Mucosa of rectum (tissue), 2 donors: ENCODE results near the gene MTA3.
"Not testable (repeated sequence)": the region's sequence is repeated elsewhere in the genome, so short reads cannot be mapped to it uniquely, and the experiment has no call there.

ENCODE experiments used
- H3K27ac ChIP-seq, 2 donors: one replicate each; pipeline ENCODE4 v1.7.0; 2013; ENCODE audit warnings: inconsistent platforms in 2 of 2, low read depth in 2 of 2, low read length in 2 of 2
- H3K27me3 ChIP-seq, 2 donors: one replicate each; pipeline ENCODE4 v1.7.0; 2013; ENCODE audit warnings: low read length in 2 of 2; ENCODE audit not compliant: control insufficient read depth in 2 of 2, insufficient read depth in 2 of 2
- H3K36me3 ChIP-seq, 2 donors: one replicate each; pipeline ENCODE4 v1.7.0; 2013; ENCODE audit warnings: low read length in 2 of 2; ENCODE audit not compliant: control insufficient read depth in 2 of 2, insufficient read depth in 2 of 2
- H3K4me1 ChIP-seq, 2 donors: one replicate each; pipeline ENCODE4 v1.7.0; 2013; ENCODE audit warnings: low read length in 2 of 2, mild to moderate bottlenecking in 1 of 2; ENCODE audit not compliant: control insufficient read depth in 2 of 2, insufficient read depth in 2 of 2
- H3K4me3 ChIP-seq, 2 donors: one replicate each; pipeline ENCODE4 v1.7.0; 2013; ENCODE audit warnings: low read length in 2 of 2
- H3K9ac ChIP-seq, 2 donors: one replicate each; pipeline ENCODE4 v1.7.0; 2013; ENCODE audit warnings: low read length in 2 of 2, low read depth in 1 of 2, mild to moderate bottlenecking in 1 of 2
- H3K9me3 ChIP-seq, 2 donors: one replicate each; pipeline ENCODE4 v1.7.0; 2013; ENCODE audit warnings: low read length in 2 of 2; ENCODE audit not compliant: control insufficient read depth in 2 of 2
- donor health status: healthy.
- donor health status: Normal muscosa, but diverticular disease.

The MTA3 gene

DNA sequence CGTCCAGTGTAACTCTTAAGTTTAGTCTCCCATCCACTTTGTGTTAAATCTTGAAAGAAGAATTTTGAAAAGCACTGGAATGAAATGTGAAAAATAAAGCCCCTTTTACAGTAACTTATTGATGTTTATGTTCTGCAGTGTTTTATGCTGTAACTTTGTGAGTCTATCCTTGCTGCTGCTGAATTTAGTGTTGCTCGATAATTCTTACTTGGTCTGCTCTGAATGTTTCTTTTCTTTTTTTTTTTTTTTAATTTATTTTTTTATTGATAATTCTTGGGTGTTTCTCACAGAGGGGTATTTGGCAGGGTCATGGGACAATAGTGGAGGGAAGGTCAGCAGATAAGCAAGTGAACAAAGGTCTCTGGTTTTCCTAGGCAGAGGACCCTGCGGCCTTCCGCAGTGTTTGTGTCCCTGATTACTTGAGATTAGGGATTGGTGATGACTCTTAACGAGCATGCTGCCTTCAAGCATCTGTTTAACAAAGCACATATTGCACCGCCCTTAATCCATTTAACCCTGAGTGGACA, 36.0 kb downstream of the MTA3 start:
- not testable (repeated sequence) for H3K36me3 ChIP-seq, H3K9ac ChIP-seq, H3K4me3 ChIP-seq, H3K27ac ChIP-seq, H3K9me3 ChIP-seq, H3K27me3 ChIP-seq
- H3K4me1 ChIP-seq = peaks cover 13 to 17% of the 10 kb centered on the region in 2 donors

DNA sequence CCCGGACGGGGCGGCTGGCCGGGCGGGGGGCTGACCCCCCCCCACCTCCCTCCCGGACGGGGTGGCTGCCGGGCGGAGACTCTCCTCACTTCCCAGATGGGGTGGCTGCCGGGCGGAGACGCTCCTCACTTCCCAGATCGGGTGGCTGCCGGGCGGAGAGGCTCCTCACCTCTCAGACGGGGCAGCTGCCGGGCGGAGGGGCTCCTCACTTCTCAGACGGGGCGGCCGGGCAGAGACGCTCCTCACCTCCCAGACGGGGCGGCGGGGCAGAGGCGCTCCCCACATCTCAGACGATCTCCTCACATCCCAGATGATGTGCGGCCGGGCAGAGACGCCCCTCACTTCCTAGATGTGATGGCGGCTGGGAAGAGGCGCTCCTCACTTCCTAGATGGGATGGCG, 37.7 kb downstream of the MTA3 start:
- H3K9ac ChIP-seq, H3K9me3 ChIP-seq, H3K27me3 ChIP-seq, H3K27ac ChIP-seq, H3K4me3 ChIP-seq, H3K36me3 ChIP-seq: not testable (repeated sequence)
- H3K4me1 ChIP-seq = peaks cover 9 to 17% of the 10 kb centered on the region in 2 donors

DNA sequence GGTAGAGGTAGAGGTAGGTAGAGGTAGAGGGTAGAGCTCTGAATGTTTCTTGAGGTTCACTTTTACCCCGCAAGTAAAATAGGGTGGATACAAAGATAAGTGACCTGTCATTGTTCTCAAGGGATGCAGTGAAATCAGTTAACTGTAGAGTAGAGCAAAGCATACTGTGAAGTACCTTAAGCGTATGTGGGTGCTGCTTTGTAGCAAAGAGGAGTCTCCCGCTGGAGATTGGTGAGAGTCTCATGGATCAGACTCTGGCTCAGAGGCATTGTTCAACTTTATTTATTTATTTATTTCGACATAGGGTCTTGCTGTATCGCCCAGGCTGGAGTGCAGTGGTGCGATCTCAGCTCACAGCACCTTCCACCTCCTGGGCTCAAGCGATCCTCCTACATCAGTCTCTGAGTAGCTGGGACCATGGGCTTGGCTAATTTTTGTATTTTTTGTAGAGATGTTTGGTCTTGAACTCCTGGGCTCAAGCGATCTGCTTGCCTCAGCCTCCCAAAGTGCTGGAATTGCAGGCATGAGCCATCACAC, 38.7 kb downstream of the MTA3 start:
- Histone ChIP-seq H3K9me3 (no peaks in the 10 kb centered on the region), H3K27ac (no peak overlapping the region), H3K36me3 (peaks cover 6 to 15% of the 10 kb centered on the region in 2 donors), H3K4me3 (no peak overlapping the region), H3K9ac (no peak overlapping the region), H3K27me3 (no peaks in the 10 kb centered on the region), H3K4me1 (peaks cover under 1 to 10% of the 10 kb centered on the region in 2 donors)

DNA sequence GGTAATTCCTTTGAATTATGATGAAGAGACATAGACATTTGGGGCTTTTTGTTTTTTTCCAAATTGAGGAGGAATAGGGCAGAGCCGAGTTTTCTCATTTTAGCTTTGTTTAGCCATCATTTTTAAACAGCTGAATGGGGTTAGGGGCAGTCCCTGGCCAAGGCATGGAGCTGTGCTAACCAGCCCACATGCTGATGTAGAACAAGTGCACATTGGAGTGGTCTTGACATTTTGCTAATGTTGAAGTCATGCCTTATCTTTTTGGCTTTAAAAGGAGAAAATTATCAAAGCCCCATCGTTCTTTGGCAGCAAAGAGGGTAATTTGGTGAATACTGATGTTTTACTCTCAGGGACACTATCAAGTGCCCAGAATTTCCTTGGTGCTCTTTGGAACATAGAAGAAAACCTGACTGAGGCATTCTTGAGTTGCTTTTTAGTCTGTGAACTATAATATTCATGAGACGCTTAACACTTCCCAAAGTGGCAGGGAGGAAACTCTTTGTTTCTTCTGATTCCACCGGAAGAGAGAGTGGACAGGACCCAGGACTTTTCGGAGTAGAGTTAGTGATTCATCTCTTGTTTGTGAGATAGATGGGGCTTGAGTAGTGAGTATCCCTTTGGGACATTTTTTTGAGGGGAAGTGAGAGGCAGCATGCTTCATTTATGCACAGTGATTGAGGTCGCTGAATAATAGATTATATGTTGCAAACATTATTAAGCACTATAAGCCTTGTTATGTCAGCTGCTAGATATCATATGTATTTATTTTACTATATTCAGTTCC, 45.0 kb downstream of the MTA3 start:
- H3K9me3 ChIP-seq = no peaks in the 10 kb centered on the region
- H3K27ac ChIP-seq = no peak overlapping the region
- no peaks in the 10 kb centered on the region for H3K27me3 ChIP-seq
- no peak overlapping the region for H3K4me3 ChIP-seq
- H3K9ac ChIP-seq = no peak overlapping the region
- peaks cover 6 to 15% of the 10 kb centered on the region in 2 donors for H3K36me3 ChIP-seq
- no peaks in the 10 kb centered on the region for H3K4me1 ChIP-seq

DNA sequence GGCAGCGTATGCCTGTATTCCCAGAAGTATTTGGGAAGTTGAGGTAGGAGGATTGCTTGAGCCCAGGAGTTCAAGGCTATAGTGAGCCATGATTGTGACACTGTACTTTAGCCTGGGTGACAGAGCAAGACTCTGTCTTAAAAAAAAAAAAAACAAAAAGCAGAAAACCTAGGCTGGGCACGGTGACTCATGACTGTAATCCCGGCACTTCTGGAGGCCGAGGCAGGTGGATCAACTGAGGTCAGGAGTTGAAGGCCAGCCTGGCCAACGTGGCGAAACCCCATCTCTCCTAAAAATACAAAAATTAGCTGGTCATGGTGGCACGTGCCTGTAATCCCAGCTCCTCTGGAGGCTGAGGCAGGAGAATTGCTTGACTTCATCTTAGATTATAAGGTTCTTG, 46.4 kb downstream of the MTA3 start:
- H3K4me1 ChIP-seq = no peaks in the 10 kb centered on the region
- H3K36me3 ChIP-seq = peaks cover 0 to 16% of the 10 kb centered on the region in 2 donors
- H3K9ac ChIP-seq = no peak overlapping the region
- H3K4me3 ChIP-seq = no peak overlapping the region
- H3K27me3 ChIP-seq = no peaks in the 10 kb centered on the region
- no peaks in the 10 kb centered on the region for H3K9me3 ChIP-seq
- no peak overlapping the region for H3K27ac ChIP-seq

DNA sequence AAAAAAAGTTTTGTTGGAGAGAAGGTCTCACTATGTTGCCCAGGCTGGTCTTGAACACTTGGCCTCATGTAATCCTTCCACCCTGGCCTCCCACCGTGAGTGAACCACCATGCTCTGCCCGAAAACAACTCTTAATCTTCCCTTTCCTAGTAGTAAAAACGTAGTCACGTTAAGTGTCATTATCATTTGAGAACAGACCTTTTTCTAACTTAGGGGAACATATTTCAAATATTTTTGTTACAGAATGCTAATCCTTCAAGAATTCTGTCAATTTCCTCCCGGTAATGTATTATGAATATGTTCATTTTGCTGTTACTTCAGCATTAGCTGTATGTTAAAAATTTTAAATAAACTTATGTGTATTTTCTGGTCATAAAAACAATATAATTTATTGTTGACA, 49.7 kb downstream of the MTA3 start:
- no peaks in the 10 kb centered on the region for H3K9me3 ChIP-seq
- H3K27ac ChIP-seq = no peak overlapping the region
- peaks cover 0 to 3% of the 10 kb centered on the region in 2 donors for H3K4me1 ChIP-seq
- no peaks in the 10 kb centered on the region for H3K27me3 ChIP-seq
- peaks cover 0 to 10% of the 10 kb centered on the region in 2 donors for H3K36me3 ChIP-seq
- no peak overlapping the region for H3K4me3 ChIP-seq
- H3K9ac ChIP-seq = no peak overlapping the region

DNA sequence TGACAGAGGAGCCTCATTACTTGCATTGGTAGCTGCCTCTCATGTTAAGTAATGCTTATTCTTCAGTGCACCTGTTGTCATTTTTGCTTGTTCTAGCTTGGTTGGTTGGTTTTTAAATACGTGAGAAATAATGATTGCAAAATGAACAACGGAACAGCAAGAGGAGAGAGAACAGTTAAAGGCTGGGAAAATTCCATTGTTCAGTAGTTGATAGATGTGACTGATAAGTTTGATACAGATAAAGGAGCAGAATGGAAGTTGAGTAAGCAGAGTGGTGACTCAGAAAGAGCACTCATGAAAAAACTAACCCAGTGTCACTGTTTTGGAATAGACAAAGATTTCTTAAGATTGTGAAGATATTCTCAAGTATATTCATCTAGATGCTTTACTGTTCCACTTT, 50.5 kb downstream of the MTA3 start:
- no peak overlapping the region for H3K27ac ChIP-seq

DNA sequence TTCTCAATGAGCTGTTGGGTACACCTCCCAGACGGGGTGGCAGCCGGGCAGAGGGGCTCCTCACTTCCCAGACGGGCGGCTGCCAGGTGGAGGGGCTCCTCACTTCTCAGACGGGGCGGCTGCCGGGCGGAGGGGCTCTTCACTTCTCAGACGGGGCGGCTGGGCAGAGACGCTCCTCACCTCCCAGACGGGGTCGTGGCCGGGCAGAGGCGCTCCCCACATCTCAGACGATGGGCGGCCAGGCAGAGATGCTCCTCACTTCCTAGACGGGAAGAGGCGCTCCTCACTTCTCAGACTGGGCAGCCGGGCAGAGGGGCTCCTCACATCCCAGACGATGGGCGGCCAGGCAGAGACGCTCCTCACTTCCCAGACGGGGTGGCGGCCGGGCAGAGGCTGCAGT, 53.2 kb downstream of the MTA3 start:
- not testable (repeated sequence) for H3K9me3 ChIP-seq, H3K4me1 ChIP-seq, H3K9ac ChIP-seq, H3K4me3 ChIP-seq, H3K36me3 ChIP-seq, H3K27ac ChIP-seq, H3K27me3 ChIP-seq

More for the DNA sequence above, 50.5 kb downstream of the MTA3 start:
- Histone ChIP-seq H3K36me3 (peaks cover 0 to 10% of the 10 kb centered on the region in 2 donors), H3K9ac (no peak overlapping the region), H3K4me1 (peaks cover 0 to 7% of the 10 kb centered on the region in 2 donors), H3K9me3 (no peaks in the 10 kb centered on the region), H3K4me3 (no peak overlapping the region), H3K27me3 (no peaks in the 10 kb centered on the region)

DNA sequence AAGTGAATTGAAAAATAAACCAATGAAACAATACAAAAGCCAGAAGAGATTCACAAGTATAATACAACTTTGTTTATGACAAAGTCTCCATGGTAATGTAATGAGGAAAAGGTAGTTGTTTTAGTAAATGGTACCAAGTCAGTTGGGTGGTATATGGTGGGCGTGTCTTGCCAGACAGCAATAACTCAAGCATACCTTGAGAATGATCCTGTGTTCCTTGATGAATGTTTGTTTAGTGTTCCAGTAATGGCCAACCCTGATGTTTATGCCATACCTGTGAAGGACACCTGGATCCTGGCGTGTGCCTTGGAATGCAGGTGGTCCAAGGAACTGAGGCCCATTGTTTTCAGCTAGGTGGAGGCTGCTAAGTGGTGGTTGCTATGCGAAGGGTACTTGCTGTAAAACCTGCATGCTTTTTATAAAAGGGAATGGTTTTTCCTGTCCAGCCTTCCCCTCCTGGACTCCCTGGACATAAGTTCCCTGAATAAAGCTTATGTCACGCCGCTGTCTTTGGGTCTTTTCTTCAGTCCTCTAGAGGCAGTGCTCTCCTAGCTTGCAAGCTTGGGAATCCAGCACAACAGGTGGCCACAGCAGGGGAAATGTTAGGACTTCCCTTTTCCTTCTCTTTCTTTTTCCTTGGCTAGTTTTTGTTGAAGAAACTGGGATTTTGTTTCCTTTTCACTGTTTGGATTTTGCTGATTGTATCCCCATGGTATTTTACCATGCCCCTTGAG, 54.7 kb downstream of the MTA3 start:
- Histone ChIP-seq H3K27ac (peak overlapping the region; percentile 57 to 77), H3K4me1 (peaks cover 0 to 7% of the 10 kb centered on the region in 2 donors), H3K9ac (no peak overlapping the region), H3K9me3 (no peaks in the 10 kb centered on the region), H3K4me3 (peak overlapping the region in 1 of 2 donors; percentile 26), H3K27me3 (no peaks in the 10 kb centered on the region), H3K36me3 (peaks cover 0 to 10% of the 10 kb centered on the region in 2 donors)

DNA sequence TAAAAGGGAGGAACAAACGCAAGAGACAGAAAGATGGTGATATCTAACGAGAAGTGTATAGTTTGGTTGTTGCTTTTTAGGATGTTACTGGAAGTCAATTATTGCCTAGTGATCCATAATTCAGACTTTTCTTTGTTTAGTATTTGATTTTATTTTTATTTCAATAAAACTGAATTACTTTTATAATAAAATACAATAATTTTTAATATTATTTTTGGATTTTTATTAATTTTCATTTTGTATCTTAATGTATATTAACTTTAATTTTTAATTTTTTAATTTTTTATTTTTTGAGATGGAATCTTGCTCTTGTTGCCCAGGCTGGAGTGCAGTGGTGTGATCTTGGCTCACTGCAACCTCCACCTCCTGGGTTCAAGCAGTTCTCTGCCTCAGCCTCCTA, 55.6 kb downstream of the MTA3 start:
- peak overlapping the region in 1 of 2 donors; percentile 77 for H3K27ac ChIP-seq
- H3K36me3 ChIP-seq = peaks cover 0 to 6% of the 10 kb centered on the region in 2 donors
- H3K9me3 ChIP-seq = no peaks in the 10 kb centered on the region
- no peaks in the 10 kb centered on the region for H3K27me3 ChIP-seq
- no peak overlapping the region for H3K4me3 ChIP-seq
- no peak overlapping the region for H3K9ac ChIP-seq
- H3K4me1 ChIP-seq = peaks cover 0 to 7% of the 10 kb centered on the region in 2 donors
